ENCODE results near the gene USP37.

GRCh38 chr2:218569661-218570500 is 1.7 kb upstream of the USP37 start:
- TF ChIP-seq CTCF (IDR thresholded peaks at IDR 0.05; ENCODE audit: low read depth, low read length, poor library complexity, severe bottlenecking) (no peak), EZH2phosphoT487 (IDR thresholded peaks at IDR 0.05; ENCODE audit: borderline replicate concordance, low read length) (no peak)

All from DOHH2 (cell line).